Uterus (tissue), 2 donors: ENCODE results near the gene ICA1.

Experiments used
- CTCF ChIP-seq, 4 experiments: fragments of 200-600 bp in 2 of 4; fragments of 450-650 bp in 2 of 4; sonication (generic) in 2 of 4; IDR thresholded peaks; one replicate each; pipeline ENCODE4 v1.5.1; 2016 to 2019; ENCODE audit warnings: antibody characterized with exemption in 4 of 4, mild to moderate bottlenecking in 2 of 4, moderate library complexity in 1 of 4
- POLR2A ChIP-seq, 2 donors: fragments of 450-650 bp; IDR thresholded peaks; one replicate each; pipeline ENCODE4 v1.6.1; 2016; ENCODE audit warnings: antibody characterized with exemption in 2 of 2, mild to moderate bottlenecking in 1 of 2, moderate library complexity in 1 of 2

GRCh38 chr7:8228766-8229674 lies 32.9 kb downstream of the ICA1 start:
- TF ChIP-seq POLR2A (IDR thresholded peaks at IDR 0.05) (no peak), CTCF (IDR thresholded peaks at IDR 0.05) (no peak)
